ENCODE data around the gene UACA.

- TF ChIP-seq, protein P1, sequence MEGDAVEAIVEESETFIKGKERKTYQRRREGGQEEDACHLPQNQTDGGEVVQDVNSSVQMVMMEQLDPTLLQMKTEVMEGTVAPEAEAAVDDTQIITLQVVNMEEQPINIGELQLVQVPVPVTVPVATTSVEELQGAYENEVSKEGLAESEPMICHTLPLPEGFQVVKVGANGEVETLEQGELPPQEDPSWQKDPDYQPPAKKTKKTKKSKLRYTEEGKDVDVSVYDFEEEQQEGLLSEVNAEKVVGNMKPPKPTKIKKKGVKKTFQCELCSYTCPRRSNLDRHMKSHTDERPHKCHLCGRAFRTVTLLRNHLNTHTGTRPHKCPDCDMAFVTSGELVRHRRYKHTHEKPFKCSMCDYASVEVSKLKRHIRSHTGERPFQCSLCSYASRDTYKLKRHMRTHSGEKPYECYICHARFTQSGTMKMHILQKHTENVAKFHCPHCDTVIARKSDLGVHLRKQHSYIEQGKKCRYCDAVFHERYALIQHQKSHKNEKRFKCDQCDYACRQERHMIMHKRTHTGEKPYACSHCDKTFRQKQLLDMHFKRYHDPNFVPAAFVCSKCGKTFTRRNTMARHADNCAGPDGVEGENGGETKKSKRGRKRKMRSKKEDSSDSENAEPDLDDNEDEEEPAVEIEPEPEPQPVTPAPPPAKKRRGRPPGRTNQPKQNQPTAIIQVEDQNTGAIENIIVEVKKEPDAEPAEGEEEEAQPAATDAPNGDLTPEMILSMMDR (conservative IDR thresholded peaks at IDR 0.05; ENCODE audit: low read length), result no peak
- TF ChIP-seq EZH2phosphoT487 (IDR thresholded peaks at IDR 0.05; ENCODE audit: borderline replicate concordance), result no peak
Observed at GRCh38 chr15:70777170-70777926, 14.0 kb upstream of the UACA start.
